ENCODE data around the gene ENTPD8. TPM values are rescaled to one million over a fixed set of nuclear protein-coding genes. Genes with fewer than 3 reads are reported as not detected.

The ENTPD8 gene
- total and polyA plus RNA-seq, 10 of the 15 experiments (the other 5 are each of a cell fraction or from before 2014, with no cell fraction given), result not detected

DNA sequence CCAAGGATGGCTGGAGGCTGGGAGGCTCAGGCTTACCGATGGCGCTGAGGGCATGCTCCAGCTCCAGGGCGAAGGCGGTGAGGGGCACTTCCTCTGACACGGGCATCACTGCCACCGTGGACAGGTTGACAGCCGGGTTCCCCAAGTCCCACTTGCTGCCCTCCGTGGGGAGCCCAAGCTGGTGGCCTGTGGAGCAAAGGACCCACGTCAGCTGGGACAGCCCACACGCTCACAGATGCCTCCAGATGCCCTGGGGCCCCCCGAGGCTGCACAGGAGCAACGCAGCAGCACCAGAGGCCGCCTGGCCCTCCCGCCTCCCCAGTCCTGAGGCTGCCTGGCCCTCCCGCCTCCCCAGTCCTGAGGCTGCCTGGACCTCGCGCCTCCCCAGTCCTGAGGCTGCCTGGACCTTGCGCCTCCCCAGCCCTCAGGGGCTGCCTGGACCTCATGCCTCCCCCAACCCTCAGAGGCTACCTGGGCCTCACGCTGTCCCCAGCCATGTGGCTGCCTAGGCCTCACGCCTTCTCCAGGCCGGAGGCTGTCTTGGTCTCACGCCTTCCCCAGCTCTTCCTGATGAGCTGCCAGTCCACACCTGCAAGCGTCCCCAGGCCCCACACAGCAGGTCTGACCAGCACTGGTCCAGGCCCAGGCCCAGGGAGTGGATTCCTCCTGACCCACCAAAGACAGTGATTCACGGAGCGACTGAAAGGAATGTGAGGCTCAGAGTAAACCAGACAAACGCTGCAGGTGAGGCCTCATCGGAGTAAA, 43.6 kb upstream of the ENTPD8 start:
- WGBS (ENCODE audit: insufficient coverage, insufficient replicate concordance, low lambda C conversion rate, missing lambda C conversion rate), result 46% methylated on average over 24 of the region's 27 CpGs
- no peak overlapping the region for H3K4me3 ChIP-seq
- no peak overlapping the region for H3K4me2 ChIP-seq (ENCODE audit: control insufficient read depth, insufficient read depth)
- no peak overlapping the region for H2AFZ ChIP-seq (ENCODE audit: control insufficient read depth, low read depth, low read length)
- H4K20me1 ChIP-seq (ENCODE audit: control insufficient read depth, insufficient read depth), result no peaks in the 10 kb centered on the region
- RAD21 ChIA-PET (ENCODE audit: unreplicated experiment), result no interaction called here
- intact Hi-C loops (cut with micrococcal nuclease; ENCODE audit: unreplicated experiment), result no loop called here
- H3K36me3 ChIP-seq (ENCODE audit: control insufficient read depth in 2 of 2, insufficient read depth in 2 of 2, low read length in 1 of 2), result no peaks in the 10 kb centered on the region
- TF ChIP-seq, protein P1, sequence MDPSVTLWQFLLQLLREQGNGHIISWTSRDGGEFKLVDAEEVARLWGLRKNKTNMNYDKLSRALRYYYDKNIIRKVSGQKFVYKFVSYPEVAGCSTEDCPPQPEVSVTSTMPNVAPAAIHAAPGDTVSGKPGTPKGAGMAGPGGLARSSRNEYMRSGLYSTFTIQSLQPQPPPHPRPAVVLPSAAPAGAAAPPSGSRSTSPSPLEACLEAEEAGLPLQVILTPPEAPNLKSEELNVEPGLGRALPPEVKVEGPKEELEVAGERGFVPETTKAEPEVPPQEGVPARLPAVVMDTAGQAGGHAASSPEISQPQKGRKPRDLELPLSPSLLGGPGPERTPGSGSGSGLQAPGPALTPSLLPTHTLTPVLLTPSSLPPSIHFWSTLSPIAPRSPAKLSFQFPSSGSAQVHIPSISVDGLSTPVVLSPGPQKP (IDR thresholded peaks at IDR 0.05; ENCODE audit: low read depth, low read length), result no peak
- TF ChIP-seq, protein P2, sequence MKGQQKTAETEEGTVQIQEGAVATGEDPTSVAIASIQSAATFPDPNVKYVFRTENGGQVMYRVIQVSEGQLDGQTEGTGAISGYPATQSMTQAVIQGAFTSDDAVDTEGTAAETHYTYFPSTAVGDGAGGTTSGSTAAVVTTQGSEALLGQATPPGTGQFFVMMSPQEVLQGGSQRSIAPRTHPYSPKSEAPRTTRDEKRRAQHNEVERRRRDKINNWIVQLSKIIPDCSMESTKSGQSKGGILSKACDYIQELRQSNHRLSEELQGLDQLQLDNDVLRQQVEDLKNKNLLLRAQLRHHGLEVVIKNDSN (IDR thresholded peaks at IDR 0.05; ENCODE audit: borderline replicate concordance, extremely low read length, insufficient read depth, low read depth, low read length), result no peak
- no peak for TF ChIP-seq CHD4 (IDR thresholded peaks at IDR 0.05)
- in situ Hi-C loops (cut with MboI), result no loop called here
- ATAC-seq, result no peak
- H3K4me1 ChIP-seq (ENCODE audit: control insufficient read depth, insufficient read depth, low read length), result no peaks in the 10 kb centered on the region
- no peak overlapping the region for H3K9ac ChIP-seq (ENCODE audit: control insufficient read depth, insufficient read depth, low read length)
- SMC1A ChIA-PET (ENCODE audit: uncharacterized antibody, unreplicated experiment), result no interaction called here
- H3K27ac ChIP-seq (ENCODE audit: control insufficient read depth, insufficient read depth), result no peak overlapping the region
- POLR2A ChIA-PET, result no interaction called here
- no TSS peak for BruUV-seq (replicated peaks)
- CTCF ChIA-PET, result no interaction called here
- no peaks in the 10 kb centered on the region for H3K79me2 ChIP-seq (ENCODE audit: control insufficient read depth, insufficient read depth, low read length)
- no peaks in the 10 kb centered on the region for H3K27me3 ChIP-seq (replicated peaks in 1 of 2; ENCODE audit: control insufficient read depth in 2 of 2, insufficient read depth in 2 of 2, low read length in 1 of 2)
- DNase-seq (ENCODE audit: low read depth, low spot score), result no peak
- FAIRE-seq, result no peak
- no peaks in the 10 kb centered on the region for H3K9me3 ChIP-seq (replicated peaks; ENCODE audit: control insufficient read depth, insufficient read depth, low read length)
